ENCODE measurements around the gene KANSL1.
"Not testable (repeated sequence)": the region's sequence is repeated elsewhere in the genome, so short reads cannot be mapped to it uniquely, and the experiment has no call there.

The KANSL1 gene

GRCh38 chr17:46110219-46110618 is 83.0 kb downstream of the KANSL1 start:
- Histone ChIP-seq H3K27me3 (replicated peaks in 2 of 5; ENCODE audit: control insufficient read depth in 4 of 5, insufficient read depth in 5 of 5, low read length in 4 of 5) (no peaks in the 10 kb centered on the region), H3K36me3 (ENCODE audit: control insufficient read depth in 4 of 4, insufficient read depth in 4 of 4, low read length in 3 of 4) (no peaks in the 10 kb centered on the region), H3K4me1 (ENCODE audit: control extremely low read depth in 1 of 4, control insufficient read depth in 4 of 4, insufficient read depth in 4 of 4, low read length in 3 of 4) (peaks cover 0 to 20% (median 2%) of the 10 kb centered on the region in 4 experiments), H3K9me3 (ENCODE audit: control extremely low read depth in 1 of 5, control insufficient read depth in 4 of 5, insufficient read depth in 2 of 5, low read depth in 1 of 5, low read length in 4 of 5) (no peaks in the 10 kb centered on the region), H3K4me3 (ENCODE audit: control insufficient read depth in 1 of 7, extremely low read depth in 1 of 7, insufficient read depth in 4 of 7, low read depth in 2 of 7, low read length in 6 of 7) (no peak overlapping the region), H3K27ac (ENCODE audit: insufficient read depth in 1 of 2, low read depth in 1 of 2, low read length in 2 of 2, poor library complexity in 1 of 2, severe bottlenecking in 2 of 2) (no peak overlapping the region)
- no CpG with 5 or more reads among the region's 1 CpG for WGBS (ENCODE audit: insufficient coverage)
- ChIA-PET POLR2A (no interaction called here), CTCF (interaction anchor here (2.0 kb wide), 1 partner anchor 77 kb away, joined by 7 read pairs; no protein-coding TSS in a partner anchor)
- DNase-seq: no peak

GRCh38 chr17:46109603-46110189 is 83.5 kb downstream of the KANSL1 start:
- Histone ChIP-seq H3K4me1 (ENCODE audit: control extremely low read depth in 1 of 4, control insufficient read depth in 4 of 4, insufficient read depth in 4 of 4, low read length in 3 of 4) (peaks cover 0 to 20% (median 2%) of the 10 kb centered on the region in 4 experiments), H3K27ac (ENCODE audit: insufficient read depth in 1 of 2, low read depth in 1 of 2, low read length in 2 of 2, poor library complexity in 1 of 2, severe bottlenecking in 2 of 2) (no peak overlapping the region), H3K9me3 (ENCODE audit: control extremely low read depth in 1 of 5, control insufficient read depth in 4 of 5, insufficient read depth in 2 of 5, low read depth in 1 of 5, low read length in 4 of 5) (no peaks in the 10 kb centered on the region), H3K36me3 (ENCODE audit: control insufficient read depth in 4 of 4, insufficient read depth in 4 of 4, low read length in 3 of 4) (no peaks in the 10 kb centered on the region), H3K4me3 (ENCODE audit: control insufficient read depth in 1 of 7, extremely low read depth in 1 of 7, insufficient read depth in 4 of 7, low read depth in 2 of 7, low read length in 6 of 7) (no peak overlapping the region), H3K27me3 (replicated peaks in 2 of 5; ENCODE audit: control insufficient read depth in 4 of 5, insufficient read depth in 5 of 5, low read length in 4 of 5) (no peaks in the 10 kb centered on the region)
- no CpG with 5 or more reads among the region's 2 CpGs for WGBS (ENCODE audit: insufficient coverage)
- DNase-seq: no peak
- ChIA-PET POLR2A (no interaction called here), CTCF (interaction anchor here (1.2 to 2.0 kb wide), 2 partner anchors 12 to 77 kb away, joined by 3 to 7 read pairs; no protein-coding TSS in a partner anchor)

DNA sequence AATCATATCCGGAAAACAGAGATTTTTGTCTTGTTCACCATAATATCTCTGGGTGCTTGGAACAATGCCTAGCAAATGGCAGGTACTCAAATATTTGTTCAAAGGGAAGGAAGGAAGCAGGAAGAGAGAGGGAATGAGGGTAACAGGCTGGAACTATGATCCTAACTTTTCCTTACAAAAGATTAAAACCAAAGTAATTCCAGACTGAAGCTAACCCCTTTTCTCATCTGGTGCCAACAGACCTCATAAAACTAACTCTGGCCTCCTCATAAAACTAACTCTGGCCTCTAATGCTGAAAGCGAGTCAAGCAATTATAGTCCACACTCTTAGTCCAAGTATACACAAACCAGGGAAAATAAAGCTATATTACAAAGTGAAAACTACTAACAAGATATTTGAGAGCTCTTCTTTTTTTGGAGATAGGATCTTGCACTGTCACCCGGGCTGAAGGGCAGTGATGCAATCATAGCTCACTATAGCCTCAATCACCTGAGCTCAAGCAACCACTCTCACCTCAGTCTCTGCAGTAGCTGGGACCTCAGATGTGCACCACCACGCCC is 84.6 kb downstream of the KANSL1 start:
- WGBS (ENCODE audit: insufficient coverage): 100% methylated on average over 3 of the region's 4 CpGs
- ChIA-PET CTCF (interaction anchor here (1.2 to 2.0 kb wide), 2 partner anchors 13 to 79 kb away, joined by 3 to 7 read pairs; no protein-coding TSS in a partner anchor), POLR2A (interaction anchor here (0.6 kb wide), 1 partner anchor 67 kb away, joined by 7 read pairs; no protein-coding TSS in a partner anchor)
- H3K4me3 ChIP-seq (ENCODE audit: control insufficient read depth in 1 of 7, extremely low read depth in 1 of 7, insufficient read depth in 4 of 7, low read depth in 2 of 7, low read length in 6 of 7): no peak overlapping the region
- H3K4me1 ChIP-seq (ENCODE audit: control extremely low read depth in 1 of 4, control insufficient read depth in 4 of 4, insufficient read depth in 4 of 4, low read length in 3 of 4): peaks cover 0 to 20% (median 2%) of the 10 kb centered on the region in 4 experiments
- H3K9me3 ChIP-seq (ENCODE audit: control extremely low read depth in 1 of 5, control insufficient read depth in 4 of 5, insufficient read depth in 2 of 5, low read depth in 1 of 5, low read length in 4 of 5): no peaks in the 10 kb centered on the region
- DNase-seq: peak in 2 of 3 donors; percentile 22 to 24
- no peaks in the 10 kb centered on the region for H3K36me3 ChIP-seq (ENCODE audit: control insufficient read depth in 4 of 4, insufficient read depth in 4 of 4, low read length in 3 of 4)
- no peak overlapping the region for H3K27ac ChIP-seq (ENCODE audit: insufficient read depth in 1 of 2, low read depth in 1 of 2, low read length in 2 of 2, poor library complexity in 1 of 2, severe bottlenecking in 2 of 2)
- H3K27me3 ChIP-seq (replicated peaks in 2 of 5; ENCODE audit: control insufficient read depth in 4 of 5, insufficient read depth in 5 of 5, low read length in 4 of 5): no peaks in the 10 kb centered on the region

GRCh38 chr17:46108120-46108519 is 85.1 kb downstream of the KANSL1 start:
- H3K4me1 ChIP-seq (ENCODE audit: control extremely low read depth in 1 of 4, control insufficient read depth in 4 of 4, insufficient read depth in 4 of 4, low read length in 3 of 4): peaks cover 0 to 20% (median 2%) of the 10 kb centered on the region in 4 experiments
- POLR2A ChIA-PET: interaction anchor here (0.6 kb wide), 1 partner anchor 67 kb away, joined by 7 read pairs; no protein-coding TSS in a partner anchor
- H3K27ac ChIP-seq (ENCODE audit: insufficient read depth in 1 of 2, low read depth in 1 of 2, low read length in 2 of 2, poor library complexity in 1 of 2, severe bottlenecking in 2 of 2): no peak overlapping the region
- no peaks in the 10 kb centered on the region for H3K36me3 ChIP-seq (ENCODE audit: control insufficient read depth in 4 of 4, insufficient read depth in 4 of 4, low read length in 3 of 4)
- H3K4me3 ChIP-seq (ENCODE audit: control insufficient read depth in 1 of 7, extremely low read depth in 1 of 7, insufficient read depth in 4 of 7, low read depth in 2 of 7, low read length in 6 of 7): no peak overlapping the region
- H3K27me3 ChIP-seq (replicated peaks in 2 of 5; ENCODE audit: control insufficient read depth in 4 of 5, insufficient read depth in 5 of 5, low read length in 4 of 5): no peaks in the 10 kb centered on the region
- DNase-seq: no peak
- H3K9me3 ChIP-seq (ENCODE audit: control extremely low read depth in 1 of 5, control insufficient read depth in 4 of 5, insufficient read depth in 2 of 5, low read depth in 1 of 5, low read length in 4 of 5): no peaks in the 10 kb centered on the region
- CTCF ChIA-PET: interaction anchor here (2.0 kb wide), 1 partner anchor 79 kb away, joined by 7 read pairs; no protein-coding TSS in a partner anchor
- 100% methylated on average over 1 of the region's 2 CpGs for WGBS (ENCODE audit: insufficient coverage)

- DNase-seq: no peak
- Histone ChIP-seq H3K4me3 (ENCODE audit: control insufficient read depth in 1 of 7, extremely low read depth in 1 of 7, insufficient read depth in 4 of 7, low read depth in 2 of 7, low read length in 6 of 7) (no peak overlapping the region), H3K27me3 (replicated peaks in 2 of 5; ENCODE audit: control insufficient read depth in 4 of 5, insufficient read depth in 5 of 5, low read length in 4 of 5) (no peaks in the 10 kb centered on the region), H3K36me3 (ENCODE audit: control insufficient read depth in 4 of 4, insufficient read depth in 4 of 4, low read length in 3 of 4) (no peaks in the 10 kb centered on the region), H3K27ac (ENCODE audit: insufficient read depth in 1 of 2, low read depth in 1 of 2, low read length in 2 of 2, poor library complexity in 1 of 2, severe bottlenecking in 2 of 2) (no peak overlapping the region), H3K9me3 (ENCODE audit: control extremely low read depth in 1 of 5, control insufficient read depth in 4 of 5, insufficient read depth in 2 of 5, low read depth in 1 of 5, low read length in 4 of 5) (no peaks in the 10 kb centered on the region), H3K4me1 (ENCODE audit: control extremely low read depth in 1 of 4, control insufficient read depth in 4 of 4, insufficient read depth in 4 of 4, low read length in 3 of 4) (peaks cover 0 to 20% (median 3%) of the 10 kb centered on the region in 4 experiments)
- WGBS (ENCODE audit: insufficient coverage): 89% methylated on average over 4 of the region's 4 CpGs
- POLR2A ChIA-PET: no interaction called here
- CTCF ChIA-PET: no interaction called here
These were observed 86.1 kb downstream of the KANSL1 start for GRCh38 chr17:46106966-46107644.

DNA sequence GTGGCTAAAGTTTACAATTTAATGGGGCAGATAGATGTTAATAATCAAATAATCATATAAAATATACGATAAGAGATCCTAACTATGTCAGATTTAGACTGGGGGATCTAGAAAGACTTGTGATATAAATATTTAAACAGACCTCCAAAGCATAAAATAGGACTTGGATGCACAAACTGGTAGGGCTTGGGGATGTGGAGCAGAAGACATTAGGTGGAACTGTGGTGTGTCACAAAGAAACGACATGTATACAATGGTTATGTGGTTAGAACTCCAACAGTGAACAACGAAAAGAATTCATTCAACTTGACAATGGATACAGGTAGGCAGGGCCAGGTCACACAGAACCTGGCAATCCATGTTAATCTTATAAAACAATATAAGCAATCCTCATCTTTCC is 90.4 kb downstream of the KANSL1 start:
- H3K36me3 ChIP-seq (ENCODE audit: control insufficient read depth in 4 of 4, insufficient read depth in 4 of 4, low read length in 3 of 4); DNase-seq; POLR2A ChIA-PET; CTCF ChIA-PET; H3K9me3 ChIP-seq (ENCODE audit: control extremely low read depth in 1 of 5, control insufficient read depth in 4 of 5, insufficient read depth in 2 of 5, low read depth in 1 of 5, low read length in 4 of 5); H3K4me3 ChIP-seq (ENCODE audit: control insufficient read depth in 1 of 7, extremely low read depth in 1 of 7, insufficient read depth in 4 of 7, low read depth in 2 of 7, low read length in 6 of 7); H3K27me3 ChIP-seq (replicated peaks in 2 of 5; ENCODE audit: control insufficient read depth in 4 of 5, insufficient read depth in 5 of 5, low read length in 4 of 5): not testable (repeated sequence)
- Histone ChIP-seq H3K27ac (ENCODE audit: insufficient read depth in 1 of 2, low read depth in 1 of 2, low read length in 2 of 2, poor library complexity in 1 of 2, severe bottlenecking in 2 of 2) (peak overlapping the region in 1 of 2 experiments; percentile 19), H3K4me1 (ENCODE audit: control extremely low read depth in 1 of 4, control insufficient read depth in 4 of 4, insufficient read depth in 4 of 4, low read length in 3 of 4) (peaks cover 0 to 13% (median 6%) of the 10 kb centered on the region in 4 experiments)
- WGBS (ENCODE audit: insufficient coverage): no CpG with 5 or more reads among the region's 3 CpGs
